Lower leg skin (tissue), 3 donors: ENCODE measurements around the gene COPZ1.

Source experiments
- CTCF ChIP-seq, 3 donors: fragments of 450-650 bp; IDR thresholded peaks; one replicate each; pipeline ENCODE4 v1.5.1; 2016; ENCODE audit warnings: antibody characterized with exemption in 3 of 3, mild to moderate bottlenecking in 3 of 3, moderate library complexity in 2 of 3
- POLR2A ChIP-seq, 2 donors: fragments of 450-650 bp; IDR thresholded peaks; one replicate each; pipeline ENCODE4 v1.6.1; 2016 to 2017; ENCODE audit warnings: antibody characterized with exemption in 2 of 2, mild to moderate bottlenecking in 1 of 2, moderate library complexity in 1 of 2

DNA sequence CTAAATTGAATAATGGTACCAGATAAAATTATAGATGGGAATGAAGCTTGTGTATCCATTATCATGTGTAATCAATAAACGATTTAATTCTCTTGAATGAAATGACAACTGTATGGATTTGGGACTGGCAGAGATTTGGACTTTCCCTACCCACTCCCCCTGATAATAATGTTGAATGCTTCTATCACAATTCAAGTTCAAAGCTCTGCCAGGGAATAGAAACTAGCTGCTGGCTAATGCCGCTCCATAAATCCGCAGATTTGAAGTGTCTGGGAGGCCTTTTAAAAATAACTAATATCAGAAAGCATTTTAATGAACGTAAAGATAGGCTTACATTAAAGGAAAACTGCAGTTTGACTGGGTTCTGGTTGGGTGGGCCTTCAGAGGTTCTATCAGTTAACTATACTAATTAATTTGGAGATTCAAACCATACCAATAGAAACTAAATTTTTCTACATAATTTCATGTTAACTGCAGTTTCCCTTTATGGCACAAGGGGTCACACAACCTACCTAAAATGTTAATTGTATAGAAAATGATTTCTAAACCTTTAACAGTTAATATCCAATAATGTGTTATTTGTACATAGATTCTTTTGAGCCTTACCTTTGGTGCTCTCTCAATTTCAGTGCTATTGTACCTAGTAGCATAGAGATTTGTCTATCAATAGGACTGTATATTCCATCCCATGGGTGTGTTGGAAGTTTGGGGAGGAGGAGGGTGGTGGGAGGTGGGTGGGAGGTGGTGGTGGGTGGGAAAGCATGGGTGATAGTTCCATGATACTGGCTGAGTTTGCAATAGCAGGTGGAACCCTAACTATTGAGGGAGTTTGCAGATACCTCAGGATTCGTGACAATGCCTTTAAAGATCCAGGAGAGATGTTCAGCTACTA lies 39.5 kb upstream of the COPZ1 start:
- no peak for TF ChIP-seq POLR2A (IDR thresholded peaks at IDR 0.05)
- TF ChIP-seq CTCF (IDR thresholded peaks at IDR 0.05) = no peak
